Right lobe of liver (tissue), 6 donors: ENCODE data around the gene TMEM14B. TPM values are rescaled to one million over a fixed set of nuclear protein-coding genes. Genes with fewer than 3 reads are reported as not detected.
A peak's percentile ranks its signal among the peaks of the same experiment; 100 is the strongest.

Source experiments
- ATAC-seq, 4 donors: fragments of 200-7000 bp; cut with Tn5 transposase; one replicate each; pipeline ENCODE4 v1.9.1; 2020; ENCODE audit warnings: mild to moderate bottlenecking in 4 of 4, moderate library complexity in 4 of 4
- DNase-seq, 3 donors: peaks; one replicate each; pipeline ENCODE4 v3.0.0-alpha.2; 2020
- H3K27ac ChIP-seq, 3 donors: fragments of 200-600 bp; one replicate each; pipeline ENCODE4 v1.8.0; 2022
- H3K27me3 ChIP-seq, 2 donors: fragments of 200-600 bp; one replicate each; pipeline ENCODE4 v1.8.0; 2022
- H3K36me3 ChIP-seq, 4 donors: fragments of 200-600 bp; sonication (generic) in 1 of 4; one replicate each; pipeline versions ENCODE4 v1.5.1 to v1.8.0; 2017 to 2022; ENCODE audit warnings: control low read depth in 1 of 4
- H3K4me1 ChIP-seq, 4 donors: fragments of 200-600 bp; sonication (generic) in 1 of 4; one replicate each; pipeline versions ENCODE4 v1.5.1 to v1.8.0; 2017 to 2022; ENCODE audit warnings: control low read depth in 1 of 4
- H3K4me3 ChIP-seq, 3 donors: fragments of 200-600 bp; one replicate each; pipeline ENCODE4 v1.8.0; 2022
- H3K9me3 ChIP-seq, 4 donors: fragments of 200-600 bp; sonication (generic) in 1 of 4; one replicate each; pipeline versions ENCODE4 v1.5.1 to v1.8.0; 2017 to 2022; ENCODE audit warnings: control low read depth in 1 of 4
- CTCF ChIP-seq, 4 donors: fragments of 200-600 bp in 3 of 4; fragments of 450-650 bp in 1 of 4; IDR thresholded peaks; one replicate each; pipeline versions ENCODE4 v1.5.1 to v1.8.0; 2016 to 2022; ENCODE audit warnings: antibody characterized with exemption in 4 of 4, mild to moderate bottlenecking in 2 of 4
- POLR2A ChIP-seq: fragments of 450-650 bp; IDR thresholded peaks from one replicate; pipeline ENCODE4 v1.6.1; 2017; ENCODE audit warnings: antibody characterized with exemption, mild to moderate bottlenecking
- WGBS: methylation state at CpG from one replicate; pipeline ENCODE4 v1.1.6; 2018; ENCODE audit warnings: low coverage, low lambda C conversion rate; ENCODE audit not compliant: insufficient coverage; ENCODE audit errors: missing lambda C conversion rate; 5-methylcytosine and 5-hydroxymethylcytosine counted together
- intact Hi-C, 2 donors: fragments of 100-400 bp; cut with DNase I; formaldehyde crosslinking; loops; one replicate each; pipeline versions ENCODE4 v1.11.2 to v1.14.1; 2022
- small RNA-seq, 2 experiments: library from RNA; depleted of rRNA; stranded (forward); fragments of <200 nt; gene quantifications; one replicate each; pipeline ENCODE3, GENCODE V24; 2016
- total RNA-seq, 6 experiments: library from RNA; depleted of rRNA in 2 of 6; stranded (reverse); fragments of >200 nt in 2 of 6; fragmentation: NEBNext Ultra II Directional in 3 of 6; extraction: Animal tissue kit (Norgen Biotek cat#: 25700) in 3 of 6; gene quantifications; one replicate each; pipeline versions ENCODE4 v1.1.0 to v1.2.4, GENCODE V29; 2016 to 2023
- donor health status: DM: no; HTN: yes; CAD: no.
- donor health status: DM: no; HTN: no; CAD: no.
- donor health status: DM: no; HTN: no; CAD: no.
- donor health status: DM: no; HTN: yes; CAD: no.
- donor health status: DM: no; HTN: yes; CAD: no.

Gene TMEM14B
- total RNA-seq, 6 experiments from 2014 or later: 32.6 to 49.8 (median 43.5) TPM

GRCh38 chr6:10801224-10801848 is 53.7 kb downstream of the TMEM14B start:
- no peak overlapping the region for H3K4me3 ChIP-seq
- H3K9me3 ChIP-seq: no peaks in the 10 kb centered on the region
- H3K27me3 ChIP-seq: no peaks in the 10 kb centered on the region
- intact Hi-C loops: loop anchor here in 1 of 2 donors (10.0 kb wide), 1 partner anchor 327 kb away; no protein-coding TSS in a partner anchor
- H3K36me3 ChIP-seq: no peaks in the 10 kb centered on the region
- WGBS: 17% methylated on average over 2 of the region's 2 CpGs
- peak; percentile 97 to 99 (median 98) for ATAC-seq
- TF ChIP-seq CTCF (IDR thresholded peaks at IDR 0.05) (peak; percentile 90 to 100 (median 99)), POLR2A (no peak)
- DNase-seq: peak; percentile 54 to 68 (median 57)
- H3K4me1 ChIP-seq: no peaks in the 10 kb centered on the region
- no peak overlapping the region for H3K27ac ChIP-seq

Small RNAs within 50 kb of the gene (small RNA-seq; reads per million reads assigned to genes)
- gene RNA5SP203: 0 to 0.13 reads per million in 2 experiments

Other genes starting within 250 kb of the TMEM14B start
- 10 to 100 TPM in 2 of 6 experiments, 1 to 10 TPM in 4; 6.6 to 10.5 (median 9.3) TPM for gene GCNT2, start 226.5 kb upstream of the TMEM14B start, total RNA-seq
- 1 to 10 TPM in 1 of 6 experiments, under 1 TPM in 1, not detected in 4; 0.75 to 1.2 TPM for gene C6orf52, start 53.2 kb upstream of the TMEM14B start, total RNA-seq
- 1 to 10 TPM; 3.4 to 9.1 (median 6.5) TPM for gene PAK1IP1, start 52.8 kb upstream of the TMEM14B start, total RNA-seq
- gene TMEM14C, start 24.7 kb upstream of the TMEM14B start, total RNA-seq: 10 to 100 TPM; 45.6 to 72.1 (median 54.0) TPM
- gene MAK, start 90.7 kb downstream of the TMEM14B start, total RNA-seq: under 1 TPM in 3 of 6 experiments, not detected in 3; 0.12 to 0.18 (median 0.15) TPM
- not detected for gene GCM2, start 134.2 kb downstream of the TMEM14B start, total RNA-seq
- under 1 TPM in 1 of 6 experiments, not detected in 5; 0.20 TPM for gene SYCP2L, start 139.2 kb downstream of the TMEM14B start, total RNA-seq